HG02870 (cell line): ENCODE data around the gene SOX5.

Experiments
- ATAC-seq: cut with Tn5 transposase; IDR thresholded peaks from one replicate; pipeline ENCODE4 v1.9.1; 2021; ENCODE audit warnings: mild to moderate bottlenecking, moderate library complexity; ENCODE audit not compliant: unreplicated experiment

Gene SOX5

DNA sequence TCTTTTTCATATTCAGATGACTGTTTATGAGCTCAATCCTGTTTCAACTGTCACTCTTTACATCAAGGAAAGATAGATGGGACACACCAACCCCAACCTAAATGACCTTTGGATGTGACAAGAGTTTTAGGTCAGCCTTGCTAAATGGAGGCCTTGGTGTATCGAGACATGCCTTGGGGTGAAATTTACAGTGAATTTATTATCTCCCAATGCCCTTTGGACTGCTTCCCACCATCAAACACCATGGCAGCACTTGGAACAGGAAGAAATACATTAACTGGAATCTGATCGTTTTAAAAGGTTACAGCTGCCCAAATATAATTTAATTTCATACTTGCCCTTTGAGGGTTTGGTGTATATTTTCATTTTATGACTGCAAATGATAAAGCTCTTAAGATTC is 327.6 kb downstream of the SOX5 start:
- ATAC-seq = no peak

DNA sequence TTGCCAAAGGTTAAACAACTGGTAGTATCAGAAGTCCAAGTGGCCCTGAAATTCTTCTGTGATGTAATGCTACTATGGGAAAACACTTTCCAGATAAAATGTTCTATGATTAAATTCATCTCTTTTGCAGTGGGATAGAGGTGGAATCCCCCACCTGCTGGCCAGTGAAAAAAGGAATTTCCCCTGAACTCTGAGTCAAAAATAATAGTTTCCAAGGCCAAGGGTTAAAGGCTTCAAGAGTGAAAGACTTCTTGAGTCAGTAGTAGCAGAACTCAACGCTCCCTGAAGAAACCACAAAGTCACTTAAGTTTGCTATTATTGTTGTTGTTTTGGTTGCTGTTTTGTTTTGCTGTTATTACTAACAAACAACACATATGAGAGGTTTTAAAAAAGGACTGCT is 330.8 kb downstream of the SOX5 start:
- ATAC-seq = peak; percentile 46

DNA sequence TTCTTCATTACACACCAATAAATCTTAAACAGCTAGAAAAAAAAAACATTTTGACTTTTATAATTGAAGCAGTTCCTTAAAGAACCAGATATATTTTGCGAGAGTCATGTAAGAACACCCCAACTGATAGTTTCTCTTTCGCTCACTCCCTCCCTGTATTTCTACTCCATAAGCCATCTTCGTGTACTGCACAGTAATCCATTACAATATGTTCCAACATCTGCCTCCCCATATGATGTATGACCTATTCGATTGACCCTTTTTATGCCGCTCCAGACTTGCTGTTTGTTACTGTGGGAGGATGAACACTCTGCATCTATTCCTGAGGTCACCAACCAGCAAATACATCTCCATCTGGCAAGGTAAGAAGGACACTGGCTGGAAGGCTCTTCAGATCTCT is 331.7 kb downstream of the SOX5 start:
- ATAC-seq = no peak

DNA sequence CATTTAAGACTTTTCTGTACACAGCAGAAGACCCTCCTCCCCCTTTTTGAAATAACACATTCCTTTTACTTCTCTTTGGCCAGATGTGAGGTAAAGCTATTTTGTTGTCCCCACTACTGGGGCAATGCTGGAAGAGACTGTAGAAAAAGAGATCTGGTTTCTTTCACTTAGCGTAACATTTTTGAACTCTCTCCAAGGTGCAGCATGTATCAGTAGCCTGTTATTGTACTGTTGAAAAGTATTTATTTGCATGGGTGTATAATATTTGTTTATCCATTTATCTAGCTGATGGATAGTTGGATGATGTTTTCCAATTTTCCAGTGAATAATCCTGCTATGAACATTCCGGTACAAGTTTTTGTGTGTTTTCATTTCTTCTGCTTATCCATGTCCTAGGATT is 335.2 kb downstream of the SOX5 start:
- ATAC-seq = no peak

DNA sequence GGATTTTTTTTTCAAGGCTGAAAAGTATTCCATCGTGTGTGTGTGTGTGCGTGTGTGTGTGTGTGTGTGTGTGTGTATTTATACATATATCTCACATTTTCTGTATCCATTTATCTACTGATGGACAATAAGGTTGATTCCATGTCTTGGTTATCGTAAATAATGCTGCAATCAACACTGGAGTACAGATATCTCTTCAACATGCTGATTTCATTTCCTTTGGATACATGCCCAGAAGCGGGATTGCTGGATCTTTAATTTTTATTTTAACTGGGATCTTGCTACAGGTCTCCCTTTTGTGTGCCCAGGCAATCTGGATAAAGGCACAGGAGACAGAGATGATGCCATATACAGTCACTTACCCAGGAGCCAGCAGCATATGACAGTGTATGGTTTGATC is 338.1 kb downstream of the SOX5 start:
- ATAC-seq = no peak

DNA sequence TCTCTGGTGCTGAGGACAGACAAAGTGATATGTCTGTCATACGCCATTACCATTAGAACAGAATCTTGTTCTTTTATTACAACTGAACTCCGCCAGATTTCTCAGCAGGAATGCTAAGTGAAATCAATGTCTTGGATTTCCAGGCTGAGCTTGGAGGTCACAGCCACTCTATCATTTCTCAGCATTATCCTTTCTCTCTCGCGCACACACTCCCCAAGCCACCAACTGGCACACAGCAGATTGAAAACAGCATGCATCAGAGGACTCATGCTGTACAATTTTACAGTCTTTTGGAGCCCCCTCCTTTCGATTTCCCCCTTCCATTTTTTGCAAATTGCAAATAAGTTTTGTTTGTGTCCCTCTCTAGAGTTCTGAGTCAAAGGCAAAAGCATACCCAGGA is 348.6 kb downstream of the SOX5 start:
- no peak for ATAC-seq

DNA sequence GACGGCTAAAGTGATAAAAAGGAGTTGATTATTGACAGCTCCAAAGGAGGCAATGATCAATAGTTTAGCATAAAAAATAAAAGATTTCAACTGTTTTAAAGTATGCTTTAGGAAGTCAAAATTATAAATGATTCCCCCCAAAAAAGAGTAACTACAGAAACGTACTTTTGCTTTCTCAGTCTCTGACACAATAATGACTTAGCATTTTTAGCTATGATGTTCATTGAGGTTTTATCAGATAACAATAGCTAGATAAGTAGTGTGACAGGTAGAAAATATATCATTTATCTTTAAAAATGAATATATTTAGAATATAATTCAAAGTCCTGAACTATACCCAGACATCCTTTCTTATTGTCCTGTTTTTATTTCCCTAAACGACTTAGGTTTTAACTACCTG is 352.9 kb downstream of the SOX5 start:
- ATAC-seq = no peak

DNA sequence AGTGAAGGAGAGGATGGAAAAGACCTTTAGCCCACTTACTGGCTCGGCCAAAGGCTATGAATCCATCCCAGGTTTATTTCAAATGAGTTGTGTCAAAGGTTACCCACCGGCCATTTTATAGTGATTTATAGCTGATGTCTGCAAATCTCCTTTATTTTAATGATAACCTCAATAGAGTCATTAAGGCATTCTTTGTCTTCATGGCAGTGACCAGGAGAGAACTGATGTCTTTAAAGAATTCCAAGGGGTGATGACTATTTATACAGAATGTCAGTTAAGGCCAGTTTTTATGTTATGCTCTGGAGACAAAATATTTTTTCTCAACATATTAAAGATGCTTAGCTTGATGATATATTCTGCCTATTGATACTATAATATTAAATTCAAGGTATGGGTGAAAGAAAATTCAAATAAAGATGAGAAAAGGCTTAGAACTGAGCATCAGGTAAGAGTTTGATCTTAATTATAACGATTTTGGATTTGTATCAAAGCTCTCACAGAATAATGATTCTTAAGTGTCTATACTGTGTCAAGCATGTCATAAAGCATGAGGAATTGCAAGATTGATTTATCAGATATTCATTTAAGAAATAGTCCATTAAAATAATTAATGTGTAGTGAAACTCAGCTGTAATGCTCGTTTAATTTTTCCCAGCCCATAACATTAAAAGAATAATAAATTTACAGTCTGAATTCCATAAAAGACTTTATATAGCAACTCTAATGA is 361.5 kb downstream of the SOX5 start:
- no peak for ATAC-seq

DNA sequence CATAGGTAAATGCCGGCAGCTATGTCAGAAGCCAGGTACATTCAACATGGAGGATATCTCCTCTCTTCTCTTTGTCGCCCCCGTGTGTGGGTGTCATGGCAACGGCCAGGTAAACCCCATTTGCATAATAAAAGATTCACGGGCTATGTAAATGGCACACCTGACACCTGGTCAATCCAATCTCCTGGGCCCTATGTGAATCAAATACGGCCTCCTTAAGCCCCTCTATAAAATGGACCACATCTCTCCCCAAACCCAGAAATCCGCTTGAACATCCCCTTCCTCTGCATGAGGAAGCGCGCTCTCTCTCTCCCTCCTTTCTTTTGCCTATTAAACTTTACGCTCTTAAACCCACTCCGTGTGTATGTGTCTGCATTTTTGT is 363.7 kb downstream of the SOX5 start:
- ATAC-seq = no peak

DNA sequence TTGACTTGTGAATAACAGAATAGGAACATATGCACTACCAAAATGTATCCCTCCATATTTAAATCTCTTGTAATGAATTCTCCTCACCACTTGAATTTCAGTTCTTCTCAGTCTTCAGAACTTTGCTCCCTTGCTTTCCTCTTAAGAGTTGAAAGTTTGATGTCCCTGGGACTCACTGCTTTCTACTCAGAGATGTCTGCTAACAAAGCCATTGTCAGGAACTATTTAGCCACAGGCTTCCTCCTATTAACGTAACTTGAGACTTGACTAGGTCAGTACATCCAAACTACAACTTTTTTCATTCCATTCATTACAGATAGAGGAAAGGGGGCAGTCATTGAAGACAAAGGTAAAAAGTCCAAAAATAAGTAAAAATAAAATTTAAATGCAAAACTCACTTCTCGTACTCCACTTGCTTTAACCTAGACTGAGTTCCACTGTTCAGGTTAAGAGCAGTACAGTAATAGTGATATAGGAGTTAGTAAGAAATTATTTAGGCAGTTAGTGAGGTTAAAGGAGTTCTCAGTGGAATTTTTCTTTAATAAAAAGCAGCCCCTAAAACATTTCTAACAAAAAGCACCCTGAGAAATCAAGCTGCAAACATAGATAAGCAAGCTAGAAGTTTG is 364.2 kb downstream of the SOX5 start:
- ATAC-seq = no peak

DNA sequence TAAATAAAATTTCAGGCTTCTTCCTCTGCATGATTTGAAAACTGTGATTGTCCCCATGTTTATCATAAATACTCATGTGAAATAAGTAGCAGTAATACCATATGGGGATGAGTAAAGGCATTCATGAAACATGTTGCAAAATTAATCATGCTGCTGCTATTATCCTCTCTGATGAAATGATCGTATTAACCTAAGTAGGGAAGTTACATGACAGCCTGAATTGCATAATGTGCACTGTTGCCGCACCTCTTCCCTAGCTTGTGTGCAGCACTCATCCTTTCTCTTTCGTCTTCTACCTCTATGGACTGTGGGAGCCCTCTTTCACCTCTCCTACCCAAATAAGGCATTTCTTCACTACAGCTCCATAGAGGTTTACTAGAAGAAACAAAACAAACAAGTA is 367.6 kb downstream of the SOX5 start:
- no peak for ATAC-seq

DNA sequence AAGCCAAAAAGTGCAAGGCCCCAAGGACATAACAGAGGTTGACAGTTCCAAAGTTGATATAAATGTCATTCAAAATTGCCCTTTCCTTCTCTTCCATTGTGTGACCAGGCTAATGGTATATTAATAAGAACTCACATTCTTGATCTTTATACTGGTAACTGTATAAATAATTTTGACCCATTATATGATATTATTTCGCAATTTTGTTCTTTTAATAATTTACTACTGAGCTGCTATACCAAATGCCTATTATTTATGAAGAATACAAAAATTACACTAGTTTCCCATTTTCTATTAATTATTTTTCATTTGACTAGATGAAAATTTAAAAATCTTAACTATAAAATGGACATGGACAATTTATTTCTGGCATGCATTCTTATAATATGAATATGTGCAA is 370.2 kb downstream of the SOX5 start:
- ATAC-seq = no peak

DNA sequence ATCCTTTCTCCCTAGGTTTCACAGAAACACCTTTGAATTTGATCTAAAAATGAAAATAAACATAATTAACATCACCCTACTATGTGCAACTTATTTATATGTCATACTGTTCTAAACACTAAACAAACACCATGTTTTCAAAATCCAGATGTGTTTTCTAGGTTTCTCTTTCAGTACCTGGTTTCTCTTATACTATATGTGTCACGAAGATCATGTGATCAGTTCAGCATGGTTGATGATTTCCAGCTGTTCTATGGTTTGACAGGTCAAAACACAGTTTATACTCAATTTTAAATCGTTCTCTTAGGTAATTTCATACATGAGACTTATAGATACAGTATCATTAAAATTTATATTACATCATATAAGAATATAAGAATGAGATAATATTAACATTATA is 373.1 kb downstream of the SOX5 start:
- peak; percentile 81 for ATAC-seq

DNA sequence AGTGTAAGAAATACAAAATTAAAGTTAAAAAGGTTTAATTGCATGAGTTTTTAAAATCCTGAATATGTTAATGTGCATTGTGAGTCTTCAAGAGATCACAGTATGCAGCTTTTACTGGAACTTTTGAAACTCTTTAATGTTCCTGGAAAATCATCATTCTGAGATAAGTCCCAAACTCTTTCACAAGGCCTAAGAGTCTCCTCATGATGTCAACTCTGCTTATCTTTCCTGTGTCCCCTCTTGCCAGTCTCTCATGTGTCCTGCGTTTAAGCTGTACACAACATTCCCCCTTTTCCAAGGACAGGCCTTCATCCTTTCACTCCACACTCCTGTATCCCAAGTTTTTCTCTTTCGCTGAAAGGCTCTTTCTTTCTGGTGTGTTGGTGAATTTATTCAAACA is 380.1 kb downstream of the SOX5 start:
- no peak for ATAC-seq

DNA sequence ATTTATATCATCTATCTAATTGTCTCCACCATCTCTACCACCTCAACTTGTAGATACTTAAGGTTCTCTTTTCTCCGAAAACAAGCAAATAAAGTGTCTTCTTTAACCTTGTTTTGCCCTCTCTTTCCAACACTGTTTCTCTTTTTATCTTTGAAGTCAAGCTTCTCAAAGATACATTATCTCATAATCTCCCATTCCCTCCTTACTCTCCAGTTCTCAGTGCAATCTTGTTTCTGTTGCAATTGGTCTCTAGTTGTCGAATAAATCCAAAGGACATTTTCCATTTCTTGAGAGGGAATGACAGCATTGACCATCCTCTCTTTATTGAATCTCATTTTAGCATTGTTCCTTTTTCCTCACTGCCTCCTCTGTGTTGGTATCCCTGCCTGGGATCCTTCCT is 383.3 kb downstream of the SOX5 start:
- no peak for ATAC-seq

DNA sequence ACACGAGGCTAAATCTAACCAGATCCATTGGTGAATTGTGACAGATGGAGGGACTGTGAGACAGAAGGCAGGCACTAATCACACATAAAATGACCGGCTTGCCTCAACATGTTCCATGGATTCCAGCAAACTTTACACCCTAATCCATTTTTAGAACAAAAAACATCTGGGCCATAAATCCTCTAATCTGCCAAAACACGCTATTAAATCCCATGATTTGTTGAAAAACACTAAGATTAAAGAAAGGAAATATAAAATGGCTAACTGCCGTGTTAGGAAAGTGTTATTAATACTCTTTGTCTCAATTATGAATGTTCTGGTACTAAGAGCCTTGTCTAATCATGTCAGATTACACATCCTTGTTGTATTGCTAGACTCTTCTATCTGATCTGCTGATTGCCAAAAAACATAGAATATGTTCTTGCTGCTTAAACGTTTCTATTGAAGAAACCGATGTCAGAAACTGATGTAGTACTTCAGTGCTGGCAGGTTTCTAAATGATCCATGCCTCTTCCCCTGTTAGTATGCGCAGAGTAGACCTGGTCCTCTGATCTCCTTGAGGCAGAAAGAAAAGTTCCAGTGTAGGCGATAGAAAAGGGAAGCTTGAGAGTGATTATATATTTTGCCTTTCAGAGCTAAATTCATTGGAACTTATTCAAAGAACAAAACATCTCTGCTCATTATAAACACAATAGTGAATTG is 384.9 kb downstream of the SOX5 start:
- no peak for ATAC-seq

DNA sequence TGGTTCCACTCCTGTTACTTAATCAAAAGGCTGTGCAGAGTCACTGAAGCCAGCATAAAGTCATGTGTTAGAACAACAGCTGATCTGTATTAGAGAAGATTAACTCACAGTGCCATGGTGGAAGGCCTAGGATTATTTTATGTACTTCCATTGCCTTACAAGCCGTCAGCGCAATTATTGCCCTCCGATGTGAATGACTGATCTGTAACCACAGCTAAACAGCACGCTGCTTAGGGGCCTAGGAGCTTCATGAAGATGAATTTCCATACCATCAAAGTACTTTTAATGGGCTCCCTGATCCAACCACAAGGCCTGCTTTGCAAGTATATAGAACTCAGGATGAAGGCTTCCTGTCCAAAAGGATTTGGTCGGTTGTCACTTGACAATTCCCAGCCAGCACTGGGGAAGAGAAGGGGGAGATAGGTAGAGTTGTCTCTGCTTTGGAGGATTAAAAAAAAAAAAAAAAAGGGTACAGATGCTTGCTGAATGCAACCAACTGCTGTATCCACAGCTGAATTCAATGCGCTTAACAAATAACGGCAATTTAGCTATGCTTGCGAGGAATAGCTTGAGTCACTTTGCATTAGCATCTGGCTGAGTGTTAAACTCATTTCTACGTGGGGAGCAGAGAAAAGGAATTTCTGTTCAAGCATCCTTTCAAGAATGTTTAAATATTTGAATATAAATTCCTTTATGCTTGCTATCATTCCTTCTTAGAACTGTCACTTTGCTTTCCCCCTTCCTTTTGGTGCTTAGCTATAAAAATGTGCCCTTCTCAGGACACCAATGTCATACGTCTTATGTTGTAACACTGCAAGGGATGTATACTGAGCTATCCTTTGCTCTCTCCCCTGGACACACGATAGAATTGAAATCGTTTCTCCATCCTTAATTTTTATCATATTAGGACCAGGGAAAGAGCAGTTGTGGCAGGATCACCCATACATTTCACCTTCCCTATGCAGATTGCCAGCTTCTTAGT is 387.8 kb downstream of the SOX5 start:
- no peak for ATAC-seq

DNA sequence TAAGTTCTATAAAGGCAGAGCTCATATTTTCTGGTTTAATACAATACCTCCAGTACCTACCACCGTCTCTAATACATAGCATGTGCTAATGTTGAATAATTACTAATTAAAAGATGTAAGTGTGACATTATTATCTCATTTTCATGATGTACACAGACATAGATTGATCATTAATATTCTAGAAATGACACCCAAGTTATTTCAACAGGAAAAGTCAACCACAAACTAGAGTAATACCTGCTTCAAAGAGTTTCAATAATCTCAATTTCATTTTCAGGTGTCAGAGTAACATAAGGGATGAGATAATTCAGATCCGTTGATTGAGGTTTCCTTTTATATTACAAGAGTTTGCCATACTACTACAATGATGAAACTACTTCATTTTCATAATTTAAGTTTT is 388.9 kb downstream of the SOX5 start:
- peak; percentile 78 for ATAC-seq

DNA sequence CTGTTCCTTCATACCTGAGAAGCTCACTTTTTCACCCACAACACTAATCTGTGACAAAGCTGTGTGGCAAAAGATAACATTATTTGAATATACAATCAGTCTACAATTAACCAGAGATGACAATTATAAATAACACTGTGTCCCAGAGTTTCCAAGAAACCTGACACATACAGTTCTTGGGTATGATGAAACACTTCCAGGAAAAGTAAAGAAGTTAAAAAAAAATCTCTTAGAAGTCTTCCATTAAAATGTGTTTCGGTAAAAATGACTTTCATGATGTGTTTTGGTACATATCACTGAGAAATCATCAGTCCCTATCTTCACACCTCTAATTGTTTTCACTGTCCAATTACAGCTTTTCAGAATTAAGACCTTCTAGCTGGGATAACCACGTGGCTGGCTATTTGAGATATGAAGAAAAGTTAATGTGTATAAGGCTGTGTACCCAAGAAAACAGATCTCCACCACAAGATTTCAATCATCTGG is 390.2 kb downstream of the SOX5 start:
- no peak for ATAC-seq

DNA sequence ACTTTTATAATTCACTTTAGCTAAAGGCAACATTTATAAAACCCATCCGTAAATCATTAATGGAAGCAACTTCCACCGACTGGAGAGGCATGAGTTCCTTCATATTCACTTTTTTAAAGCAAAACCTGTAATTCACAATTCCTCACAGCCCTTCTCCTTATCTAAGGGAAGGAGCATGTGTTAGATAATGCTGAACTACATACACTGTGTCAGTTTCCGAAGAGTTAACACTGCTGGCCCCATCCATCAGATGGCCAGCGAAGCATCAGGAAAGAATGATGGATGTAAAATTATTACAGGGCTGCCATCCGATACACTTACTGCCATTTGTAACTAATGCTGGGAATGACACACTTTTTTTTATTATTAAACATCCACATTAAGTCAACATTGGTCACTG is 392.8 kb downstream of the SOX5 start:
- no peak for ATAC-seq

DNA sequence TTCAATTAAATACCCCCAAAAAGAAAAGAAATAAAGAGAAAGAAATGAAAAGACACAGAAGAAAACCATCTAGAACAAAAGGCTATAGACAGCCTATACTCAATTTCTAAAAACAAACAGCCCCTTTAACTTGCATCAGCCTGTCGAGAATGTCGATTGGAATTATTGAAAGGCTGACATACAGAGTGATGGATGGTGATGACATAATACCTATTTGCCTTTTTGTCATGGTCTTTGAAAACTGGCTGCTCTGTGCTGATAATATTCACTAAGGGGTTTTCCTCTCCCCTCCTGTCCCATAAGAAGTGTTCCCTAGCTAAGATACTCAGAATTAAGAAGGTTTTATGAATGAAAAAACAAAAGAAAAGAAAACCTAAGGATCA is 393.7 kb downstream of the SOX5 start:
- ATAC-seq = no peak
